H1 (cell line): ENCODE data around the gene TFR2. TPM values are rescaled to one million over a fixed set of nuclear protein-coding genes. Genes with fewer than 3 reads are reported as not detected.

Source experiments
- HDAC6 ChIP-seq: IDR thresholded peaks from one replicate; pipeline ENCODE4 v1.7.1; 2012; ENCODE audit warnings: low read depth, mild to moderate bottlenecking, inconsistent platforms, low read length, moderate library complexity
- JUND ChIP-seq: IDR thresholded peaks from 2 replicates; pipeline ENCODE4 v1.6.1; 2011; ENCODE audit warnings: mild to moderate bottlenecking, improper control_type of control experiment, low read length
- POLR2A ChIP-seq, 2 experiments: IDR thresholded peaks; 1 replicate in 1 of 2; 2 replicates in 1 of 2; pipeline ENCODE4 v1.6.1; 2011; ENCODE audit warnings: low read depth in 2 of 2, low read length in 2 of 2, mild to moderate bottlenecking in 2 of 2; ENCODE audit errors: control extremely low read depth in 1 of 2
- SAP30 ChIP-seq: fragments of 300-600 bp; sonication (generic); IDR thresholded peaks from 2 replicates; pipeline ENCODE4 v1.7.1; 2012; ENCODE audit warnings: low read length, moderate library complexity, mild to moderate bottlenecking, inconsistent platforms; ENCODE audit not compliant: insufficient read depth, insufficient replicate concordance
- SIN3A ChIP-seq, 2 experiments: IDR thresholded peaks in 1 of 2; conservative IDR thresholded peaks in 1 of 2; 2 replicates each; pipeline ENCODE4 v1.6.1; 2011 to 2012; ENCODE audit warnings: low read length in 2 of 2, improper control_type of control experiment in 1 of 2, low read depth in 1 of 2, mild to moderate bottlenecking in 1 of 2
- SP2 ChIP-seq: IDR thresholded peaks from 2 replicates; pipeline ENCODE4 v1.6.1; 2012; ENCODE audit warnings: mild to moderate bottlenecking, low read length, inconsistent platforms
- TAF7 ChIP-seq: optimal IDR thresholded peaks from 2 replicates; pipeline ENCODE3; 2011; ENCODE audit warnings: low read depth, mild to moderate bottlenecking, inconsistent platforms, low read length, moderate library complexity, borderline replicate concordance
- TCF12 ChIP-seq: IDR thresholded peaks from 2 replicates; pipeline ENCODE4 v1.6.1; 2011; ENCODE audit warnings: low read depth, mild to moderate bottlenecking, low read length
- polyA plus RNA-seq, 7 experiments: library from polyadenylated mRNA; depleted of rRNA in 3 of 7; stranded (reverse) in 5 of 7; unstranded in 2 of 7; fragments of >200 nt in 5 of 7; fragments of 200-250 nt in 2 of 7; gene quantifications; 1 replicate in 5 of 7; 2 replicates in 1 of 7; 4 replicates in 1 of 7; pipeline versions ENCODE4 v1.2.1 to v1.2.3, GENCODE V29; 2011 to 2013; ENCODE audit warnings: missing spikeins in 2 of 7, mixed read lengths in 2 of 7
- total RNA-seq: library from RNA; stranded (reverse); fragmentation: NEBNext Ultra II Directional; extraction: Animal tissue kit (Norgen Biotek cat#: 25700); gene quantifications from 2 replicates; pipeline ENCODE4 v1.2.1, GENCODE V29; 2021
- TF ChIP-seq, protein P1 (sequence below): fragments of 300-600 bp; sonication (generic); IDR thresholded peaks from 2 replicates; pipeline ENCODE4 v1.7.1; 2012; ENCODE audit warnings: low read length, moderate library complexity, mild to moderate bottlenecking, inconsistent platforms; ENCODE audit not compliant: insufficient replicate concordance

TFR2 gene
- total and polyA plus RNA-seq, 2 of the 8 experiments (the other 6 are each of a cell fraction or from before 2014, with no cell fraction given): 4.6 to 5.7 TPM

GRCh38 chr7:100673302-100673941, 32.1 kb upstream of the TFR2 start, which contains the start of gene GNB2 (continued):
- TF ChIP-seq SAP30 (no peak), SP2 (no peak), SIN3A (conservative IDR thresholded peaks at IDR 0.05 in 1 of 2, IDR thresholded peaks at IDR 0.05 in 1 of 2; ENCODE audit: low read depth in 1 of 2, low read length in 2 of 2) (peak; percentile 68 to 88; a peak in 2 of 4 replicates), JUND (peak; percentile 98), POLR2A (IDR thresholded peaks at IDR 0.05; ENCODE audit: control extremely low read depth in 1 of 2, low read depth in 2 of 2, low read length in 2 of 2) (no peak; a peak in 1 of 3 replicates), TCF12 (0 out of 2 replicates have a peak, but pooled peaks have one; percentile 9), HDAC6 (no peak), TAF7 (peak; percentile 62)
- TF ChIP-seq, protein P1, sequence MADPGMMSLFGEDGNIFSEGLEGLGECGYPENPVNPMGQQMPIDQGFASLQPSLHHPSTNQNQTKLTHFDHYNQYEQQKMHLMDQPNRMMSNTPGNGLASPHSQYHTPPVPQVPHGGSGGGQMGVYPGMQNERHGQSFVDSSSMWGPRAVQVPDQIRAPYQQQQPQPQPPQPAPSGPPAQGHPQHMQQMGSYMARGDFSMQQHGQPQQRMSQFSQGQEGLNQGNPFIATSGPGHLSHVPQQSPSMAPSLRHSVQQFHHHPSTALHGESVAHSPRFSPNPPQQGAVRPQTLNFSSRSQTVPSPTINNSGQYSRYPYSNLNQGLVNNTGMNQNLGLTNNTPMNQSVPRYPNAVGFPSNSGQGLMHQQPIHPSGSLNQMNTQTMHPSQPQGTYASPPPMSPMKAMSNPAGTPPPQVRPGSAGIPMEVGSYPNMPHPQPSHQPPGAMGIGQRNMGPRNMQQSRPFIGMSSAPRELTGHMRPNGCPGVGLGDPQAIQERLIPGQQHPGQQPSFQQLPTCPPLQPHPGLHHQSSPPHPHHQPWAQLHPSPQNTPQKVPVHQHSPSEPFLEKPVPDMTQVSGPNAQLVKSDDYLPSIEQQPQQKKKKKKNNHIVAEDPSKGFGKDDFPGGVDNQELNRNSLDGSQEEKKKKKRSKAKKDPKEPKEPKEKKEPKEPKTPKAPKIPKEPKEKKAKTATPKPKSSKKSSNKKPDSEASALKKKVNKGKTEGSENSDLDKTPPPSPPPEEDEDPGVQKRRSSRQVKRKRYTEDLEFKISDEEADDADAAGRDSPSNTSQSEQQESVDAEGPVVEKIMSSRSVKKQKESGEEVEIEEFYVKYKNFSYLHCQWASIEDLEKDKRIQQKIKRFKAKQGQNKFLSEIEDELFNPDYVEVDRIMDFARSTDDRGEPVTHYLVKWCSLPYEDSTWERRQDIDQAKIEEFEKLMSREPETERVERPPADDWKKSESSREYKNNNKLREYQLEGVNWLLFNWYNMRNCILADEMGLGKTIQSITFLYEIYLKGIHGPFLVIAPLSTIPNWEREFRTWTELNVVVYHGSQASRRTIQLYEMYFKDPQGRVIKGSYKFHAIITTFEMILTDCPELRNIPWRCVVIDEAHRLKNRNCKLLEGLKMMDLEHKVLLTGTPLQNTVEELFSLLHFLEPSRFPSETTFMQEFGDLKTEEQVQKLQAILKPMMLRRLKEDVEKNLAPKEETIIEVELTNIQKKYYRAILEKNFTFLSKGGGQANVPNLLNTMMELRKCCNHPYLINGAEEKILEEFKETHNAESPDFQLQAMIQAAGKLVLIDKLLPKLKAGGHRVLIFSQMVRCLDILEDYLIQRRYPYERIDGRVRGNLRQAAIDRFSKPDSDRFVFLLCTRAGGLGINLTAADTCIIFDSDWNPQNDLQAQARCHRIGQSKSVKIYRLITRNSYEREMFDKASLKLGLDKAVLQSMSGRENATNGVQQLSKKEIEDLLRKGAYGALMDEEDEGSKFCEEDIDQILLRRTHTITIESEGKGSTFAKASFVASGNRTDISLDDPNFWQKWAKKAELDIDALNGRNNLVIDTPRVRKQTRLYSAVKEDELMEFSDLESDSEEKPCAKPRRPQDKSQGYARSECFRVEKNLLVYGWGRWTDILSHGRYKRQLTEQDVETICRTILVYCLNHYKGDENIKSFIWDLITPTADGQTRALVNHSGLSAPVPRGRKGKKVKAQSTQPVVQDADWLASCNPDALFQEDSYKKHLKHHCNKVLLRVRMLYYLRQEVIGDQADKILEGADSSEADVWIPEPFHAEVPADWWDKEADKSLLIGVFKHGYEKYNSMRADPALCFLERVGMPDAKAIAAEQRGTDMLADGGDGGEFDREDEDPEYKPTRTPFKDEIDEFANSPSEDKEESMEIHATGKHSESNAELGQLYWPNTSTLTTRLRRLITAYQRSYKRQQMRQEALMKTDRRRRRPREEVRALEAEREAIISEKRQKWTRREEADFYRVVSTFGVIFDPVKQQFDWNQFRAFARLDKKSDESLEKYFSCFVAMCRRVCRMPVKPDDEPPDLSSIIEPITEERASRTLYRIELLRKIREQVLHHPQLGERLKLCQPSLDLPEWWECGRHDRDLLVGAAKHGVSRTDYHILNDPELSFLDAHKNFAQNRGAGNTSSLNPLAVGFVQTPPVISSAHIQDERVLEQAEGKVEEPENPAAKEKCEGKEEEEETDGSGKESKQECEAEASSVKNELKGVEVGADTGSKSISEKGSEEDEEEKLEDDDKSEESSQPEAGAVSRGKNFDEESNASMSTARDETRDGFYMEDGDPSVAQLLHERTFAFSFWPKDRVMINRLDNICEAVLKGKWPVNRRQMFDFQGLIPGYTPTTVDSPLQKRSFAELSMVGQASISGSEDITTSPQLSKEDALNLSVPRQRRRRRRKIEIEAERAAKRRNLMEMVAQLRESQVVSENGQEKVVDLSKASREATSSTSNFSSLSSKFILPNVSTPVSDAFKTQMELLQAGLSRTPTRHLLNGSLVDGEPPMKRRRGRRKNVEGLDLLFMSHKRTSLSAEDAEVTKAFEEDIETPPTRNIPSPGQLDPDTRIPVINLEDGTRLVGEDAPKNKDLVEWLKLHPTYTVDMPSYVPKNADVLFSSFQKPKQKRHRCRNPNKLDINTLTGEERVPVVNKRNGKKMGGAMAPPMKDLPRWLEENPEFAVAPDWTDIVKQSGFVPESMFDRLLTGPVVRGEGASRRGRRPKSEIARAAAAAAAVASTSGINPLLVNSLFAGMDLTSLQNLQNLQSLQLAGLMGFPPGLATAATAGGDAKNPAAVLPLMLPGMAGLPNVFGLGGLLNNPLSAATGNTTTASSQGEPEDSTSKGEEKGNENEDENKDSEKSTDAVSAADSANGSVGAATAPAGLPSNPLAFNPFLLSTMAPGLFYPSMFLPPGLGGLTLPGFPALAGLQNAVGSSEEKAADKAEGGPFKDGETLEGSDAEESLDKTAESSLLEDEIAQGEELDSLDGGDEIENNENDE: no peak
